ENCODE measurements around the gene TBL1XR1.
A peak's percentile ranks its signal among the peaks of the same experiment; 100 is the strongest.
"Not testable (repeated sequence)": the region's sequence is repeated elsewhere in the genome, so short reads cannot be mapped to it uniquely, and the experiment has no call there.

TBL1XR1 gene

DNA sequence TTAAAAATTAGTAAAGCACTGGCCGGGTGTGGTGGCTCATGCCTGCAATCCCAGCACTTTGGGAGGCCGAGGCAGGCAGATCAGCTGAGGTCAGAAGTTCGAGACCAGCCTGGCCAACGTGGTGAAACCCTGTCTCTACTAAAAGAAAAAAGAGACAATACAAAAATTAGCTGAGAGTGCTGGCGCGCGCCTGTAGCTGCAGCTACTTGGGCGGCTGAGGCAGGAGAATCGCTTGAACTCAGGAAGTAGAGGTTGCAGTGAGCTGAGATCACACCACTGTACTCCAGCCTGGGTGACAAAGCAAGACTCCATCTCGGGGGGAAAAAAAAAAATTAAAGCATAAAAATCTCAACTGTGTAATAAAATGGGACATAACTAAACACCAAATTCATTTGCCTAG is 58.1 kb downstream of the TBL1XR1 start:
- not testable (repeated sequence) for DNase-seq

DNA sequence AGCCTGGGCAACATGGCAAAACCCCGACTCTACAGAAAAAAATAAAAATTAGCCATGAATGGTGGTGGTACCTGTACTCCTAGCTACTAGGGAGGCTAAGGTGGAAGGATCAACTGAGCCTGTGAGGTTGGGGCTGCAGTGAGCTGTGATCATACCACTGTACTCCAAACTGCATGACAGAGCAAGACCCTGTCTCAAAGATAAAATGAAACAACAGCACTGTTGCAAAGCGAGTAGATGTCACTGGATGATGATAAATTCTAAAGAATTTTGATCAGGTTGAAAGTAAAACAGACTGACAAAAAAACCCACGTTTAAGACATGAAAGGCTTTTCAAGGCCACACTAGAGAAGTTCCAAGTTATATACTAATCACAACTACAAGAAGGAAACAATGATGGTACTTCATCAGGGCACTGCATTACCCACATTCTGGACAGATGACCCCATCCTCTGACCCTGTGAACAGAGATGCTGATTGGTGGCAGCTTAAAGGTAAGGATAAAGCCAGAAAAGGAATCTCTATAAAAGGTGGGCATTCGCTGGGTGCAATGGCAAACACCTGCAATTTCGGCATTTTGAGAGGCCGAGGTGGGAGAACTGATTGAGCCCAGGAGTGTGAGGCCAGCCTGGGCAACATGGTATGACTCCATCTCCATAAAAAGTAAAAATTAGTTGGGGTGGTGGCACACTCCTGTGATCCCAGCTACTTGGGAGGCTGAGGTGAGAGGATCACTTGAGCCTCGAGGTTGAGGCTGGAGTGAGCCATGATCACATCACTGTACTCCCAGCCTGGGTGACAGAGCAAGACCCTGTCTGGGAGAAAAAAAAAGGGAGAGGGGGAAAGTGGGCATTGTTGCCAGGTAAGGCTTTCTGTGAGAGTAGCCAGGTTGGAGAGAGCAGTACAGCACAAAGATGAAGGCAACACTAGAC is 59.2 kb downstream of the TBL1XR1 start:
- no peak for DNase-seq

DNA sequence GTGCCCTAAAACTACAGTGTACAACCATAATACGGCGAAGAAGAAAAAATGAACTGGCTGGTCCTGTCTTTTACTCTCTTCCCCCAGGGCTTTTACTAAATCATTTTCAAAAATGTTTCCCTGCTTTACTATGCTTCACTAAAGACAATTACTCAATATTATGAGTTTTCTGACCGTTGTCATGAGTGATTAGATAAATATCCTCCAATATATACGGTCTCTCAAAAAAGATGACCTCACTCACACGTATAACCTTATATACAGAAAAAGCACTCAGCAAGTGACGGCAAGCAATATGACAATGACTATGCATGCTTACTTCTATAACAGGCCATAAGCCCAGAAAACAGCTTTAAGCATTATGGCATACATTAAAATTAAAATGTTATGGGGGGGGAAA is 60.5 kb downstream of the TBL1XR1 start:
- DNase-seq: no peak

DNA sequence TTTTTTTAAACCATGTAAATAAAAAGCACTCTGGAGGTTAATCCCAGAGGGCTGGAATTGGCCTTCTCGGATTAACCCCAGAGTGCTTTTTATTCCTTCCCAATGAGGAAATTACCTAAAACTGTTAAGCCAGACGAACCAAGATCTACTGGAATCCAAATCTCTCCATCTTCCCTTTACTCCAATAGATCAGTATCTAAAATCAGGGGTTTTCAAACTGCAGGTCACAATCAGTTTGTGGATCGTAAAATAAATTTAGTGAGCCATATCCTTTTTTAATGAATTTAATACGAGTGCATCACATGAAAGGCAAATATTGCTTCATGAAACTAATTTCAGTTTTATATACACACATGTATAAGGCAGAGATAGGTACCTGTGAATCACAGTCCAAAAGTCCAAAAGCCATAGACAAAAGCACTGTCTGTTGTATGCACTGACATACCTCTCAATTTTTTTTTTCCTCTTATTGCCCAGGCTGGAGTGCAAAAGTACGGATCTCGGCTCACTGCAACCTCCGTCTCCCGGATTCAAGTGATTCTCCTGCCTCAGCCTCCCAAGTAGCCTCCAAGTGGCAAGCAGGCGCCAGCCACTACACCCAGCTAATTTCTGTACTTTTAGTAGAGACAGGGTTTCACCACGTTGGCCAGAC is 61.3 kb downstream of the TBL1XR1 start:
- DNase-seq: no peak

DNA sequence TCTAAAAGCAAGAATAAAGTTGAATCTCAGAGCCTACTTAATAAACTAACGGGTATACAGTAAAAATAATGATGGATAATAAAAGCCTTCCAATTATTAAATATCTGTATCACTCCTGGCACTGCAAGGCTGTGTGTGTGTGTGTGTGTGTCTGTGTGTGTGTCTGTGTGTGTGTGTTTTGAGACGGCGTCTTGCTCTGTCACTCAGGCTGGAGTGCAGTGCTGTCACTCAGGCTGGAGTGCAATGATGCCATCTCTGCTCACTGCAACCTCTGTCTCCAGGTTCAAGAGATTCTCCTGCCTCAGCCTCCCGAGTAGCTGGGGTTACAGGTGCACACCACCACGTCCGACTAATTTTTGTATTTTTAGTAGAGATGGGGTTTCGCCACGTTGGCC is 62.5 kb downstream of the TBL1XR1 start:
- no peak for DNase-seq

DNA sequence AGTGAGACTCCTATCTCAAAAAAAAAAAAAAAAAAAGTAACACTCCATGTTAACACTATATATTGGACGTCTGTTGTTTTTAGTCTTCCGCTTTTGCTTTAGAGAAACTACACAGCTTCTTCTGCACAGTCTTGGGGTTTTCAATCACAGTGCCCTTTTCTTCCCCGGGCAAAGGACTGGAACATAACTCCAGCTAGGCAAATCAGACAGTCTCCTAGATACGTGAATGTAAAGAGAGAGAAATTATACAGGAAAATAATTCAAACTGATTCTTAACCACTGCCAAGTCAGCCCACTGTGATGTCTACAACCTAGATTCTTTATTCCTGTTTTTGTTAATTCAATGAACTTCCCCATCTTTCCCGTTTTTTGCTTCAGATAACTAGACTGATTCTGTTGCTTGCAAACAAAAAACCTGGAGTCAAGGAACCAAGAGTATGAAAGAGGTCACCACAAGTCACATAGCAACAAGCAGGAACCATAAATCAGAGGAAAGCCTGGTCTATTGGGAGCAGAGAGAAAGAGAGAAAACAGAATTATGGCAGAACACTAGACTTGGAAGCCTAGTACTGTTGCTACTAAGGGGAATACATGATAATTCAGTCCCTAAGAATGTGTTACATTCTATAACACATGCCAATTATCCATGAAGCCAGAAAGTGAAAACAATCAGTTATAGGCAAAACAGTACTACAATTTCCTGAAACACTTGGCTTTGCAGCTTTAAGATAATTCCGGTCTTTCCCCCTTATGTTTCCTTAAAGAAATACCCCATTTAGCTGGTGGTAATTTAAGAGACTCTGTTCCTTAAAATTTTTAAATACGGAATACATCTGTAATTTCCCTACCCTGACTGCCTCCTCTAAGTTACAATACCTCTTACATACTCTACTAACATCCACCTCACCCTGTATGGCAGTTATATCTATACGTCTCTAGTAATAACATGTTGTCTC is 63.1 kb downstream of the TBL1XR1 start:
- no peak for DNase-seq

DNA sequence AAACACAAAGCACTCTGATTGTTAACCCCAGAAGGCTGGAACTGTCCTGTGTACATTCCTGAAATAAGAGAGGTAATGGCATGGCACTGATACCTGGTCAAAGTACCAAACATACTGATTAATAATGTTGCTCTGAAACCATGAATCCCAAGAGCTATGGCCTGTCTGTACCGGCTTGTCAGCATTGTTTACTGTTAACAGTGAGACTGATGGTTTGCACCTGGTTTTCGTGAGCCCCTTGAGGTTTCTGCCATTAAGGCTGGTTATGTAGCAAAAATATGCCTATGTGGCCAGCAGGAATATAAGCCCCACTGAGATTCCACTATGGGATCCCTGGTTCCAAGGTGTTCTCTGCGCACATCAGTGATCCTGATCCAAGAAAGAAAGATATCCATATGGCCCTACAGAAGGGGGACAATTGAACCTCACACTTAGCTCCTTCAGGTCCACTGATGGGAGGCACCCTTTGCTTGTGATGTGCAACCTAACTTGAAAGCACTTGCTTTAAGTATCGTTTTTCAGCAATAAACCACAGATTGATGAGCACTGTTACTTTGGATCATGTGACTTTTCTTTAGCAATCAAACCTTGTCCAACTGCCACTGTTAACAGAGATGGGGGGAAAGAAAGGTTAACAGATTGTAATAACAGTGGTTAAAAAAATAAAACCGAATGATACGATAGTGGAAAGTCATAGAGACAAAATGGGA is 65.2 kb downstream of the TBL1XR1 start:
- DNase-seq: no peak

DNA sequence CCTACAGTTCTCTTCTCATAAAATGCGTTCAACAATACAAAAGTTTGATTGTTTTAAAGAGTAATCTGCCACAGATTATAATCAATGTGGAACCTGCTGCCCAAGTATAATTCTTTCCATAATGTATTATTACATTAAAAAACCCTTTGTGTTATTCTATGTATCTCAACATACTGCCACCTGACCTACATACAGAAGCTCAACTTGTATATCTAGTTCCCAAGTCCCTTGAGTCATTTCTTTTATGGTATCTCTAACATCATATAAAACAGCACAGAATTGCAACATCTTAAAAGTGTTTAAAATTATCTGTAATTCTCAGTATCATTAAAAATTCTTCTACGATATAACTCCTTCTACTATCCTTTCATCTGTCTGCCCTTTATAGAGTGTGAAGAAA is 70.3 kb downstream of the TBL1XR1 start:
- no peak for DNase-seq

DNA sequence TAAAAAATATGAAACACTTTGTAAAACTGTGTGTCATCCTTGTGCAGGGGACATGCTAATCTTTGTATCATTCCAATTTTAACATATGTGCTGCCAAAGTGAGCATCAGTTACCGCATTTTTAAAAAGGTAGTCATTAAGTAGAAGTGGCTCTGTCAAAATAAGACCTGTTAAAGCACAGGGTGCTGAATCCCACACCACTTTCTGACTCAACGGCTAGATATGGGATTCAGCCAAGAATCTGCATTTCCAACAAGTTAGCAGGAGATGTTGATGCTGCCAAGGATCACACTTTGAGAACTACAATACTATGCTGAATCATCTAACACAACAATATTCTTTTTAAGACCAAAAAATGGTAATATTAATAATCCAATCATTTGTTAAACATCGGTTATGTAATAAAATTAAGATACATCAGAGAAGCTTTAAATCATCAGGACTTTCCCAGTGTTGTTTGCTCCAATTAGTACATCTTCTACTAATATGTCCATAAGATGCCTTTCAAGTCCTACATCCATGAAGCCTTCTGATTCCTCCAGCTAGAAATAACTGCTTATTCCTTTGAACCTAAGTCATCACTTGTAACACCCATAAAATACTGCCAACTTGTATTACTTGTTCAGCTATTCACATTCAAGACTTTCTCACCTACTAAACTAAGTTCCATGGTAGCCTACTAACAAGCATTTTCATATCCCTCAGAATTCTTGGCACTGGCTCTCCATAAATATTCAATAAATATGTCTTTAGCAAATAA is 71.1 kb downstream of the TBL1XR1 start:
- no peak for DNase-seq

DNA sequence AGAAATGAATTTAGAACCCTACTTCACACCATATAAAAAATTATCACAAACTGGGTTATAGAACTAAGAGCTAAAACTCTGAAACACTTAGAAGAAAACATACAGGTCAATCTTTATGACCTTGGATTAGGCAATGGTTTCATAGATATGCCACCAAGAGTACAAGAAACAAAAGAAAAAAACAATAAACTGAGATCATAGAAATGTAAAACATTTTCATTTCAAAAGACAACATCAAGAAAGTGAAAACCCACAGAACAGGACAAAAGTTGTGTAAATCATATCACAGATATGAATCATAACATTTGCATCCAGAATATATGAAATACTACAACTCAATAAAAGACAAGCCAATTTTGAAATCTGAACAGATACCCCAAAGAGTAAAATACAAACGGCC is 72.4 kb downstream of the TBL1XR1 start:
- no peak for DNase-seq

DNA sequence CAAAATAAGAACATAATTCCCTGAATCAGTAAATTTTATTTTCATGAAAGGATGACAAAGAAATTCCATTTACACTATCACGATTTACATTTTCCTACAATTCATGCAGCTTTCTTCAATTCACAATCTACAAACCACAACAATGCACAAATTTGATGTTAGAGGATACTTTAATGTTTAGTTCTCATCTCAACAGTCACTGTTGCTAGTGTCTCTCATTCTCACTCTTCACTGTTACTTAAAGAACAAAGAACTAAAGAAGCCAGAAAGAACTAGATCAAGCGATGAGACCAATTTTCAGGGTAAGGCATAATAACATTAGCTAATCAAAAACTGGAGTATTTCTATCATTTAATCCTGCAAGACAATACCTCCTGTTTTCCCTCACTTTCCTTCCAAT is 73.5 kb downstream of the TBL1XR1 start:
- no peak for DNase-seq

DNA sequence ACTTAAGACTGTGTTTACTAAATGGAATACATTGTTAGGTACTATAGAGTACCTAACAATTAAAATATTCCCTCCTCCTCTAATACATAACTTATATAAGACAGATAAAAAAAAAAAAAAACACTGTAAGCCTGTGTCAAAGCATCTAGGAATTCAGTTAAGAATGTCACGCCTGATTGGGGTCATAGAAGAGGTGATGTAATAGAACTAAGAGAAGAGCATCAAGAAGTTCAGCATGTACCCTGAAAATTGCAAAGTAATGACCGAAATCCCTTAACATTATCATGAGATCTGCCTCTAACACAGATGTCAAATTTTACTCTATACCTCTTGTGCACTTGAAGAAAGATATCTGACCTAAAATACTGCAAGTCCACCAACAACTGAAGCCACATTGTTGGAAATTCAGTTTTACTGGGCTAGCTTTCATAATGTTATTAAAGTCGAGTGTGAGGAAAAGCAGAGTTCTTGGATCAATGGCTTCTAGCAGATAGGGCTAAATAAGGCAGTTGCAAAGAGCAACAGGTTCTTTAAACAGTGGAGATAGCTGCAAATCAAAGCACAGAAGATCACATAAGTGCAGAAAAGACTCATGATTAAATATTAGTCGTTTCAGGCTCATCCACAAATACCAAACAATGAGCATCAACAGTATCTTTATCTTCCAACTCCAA is 75.0 kb downstream of the TBL1XR1 start:
- DNase-seq: no peak

DNA sequence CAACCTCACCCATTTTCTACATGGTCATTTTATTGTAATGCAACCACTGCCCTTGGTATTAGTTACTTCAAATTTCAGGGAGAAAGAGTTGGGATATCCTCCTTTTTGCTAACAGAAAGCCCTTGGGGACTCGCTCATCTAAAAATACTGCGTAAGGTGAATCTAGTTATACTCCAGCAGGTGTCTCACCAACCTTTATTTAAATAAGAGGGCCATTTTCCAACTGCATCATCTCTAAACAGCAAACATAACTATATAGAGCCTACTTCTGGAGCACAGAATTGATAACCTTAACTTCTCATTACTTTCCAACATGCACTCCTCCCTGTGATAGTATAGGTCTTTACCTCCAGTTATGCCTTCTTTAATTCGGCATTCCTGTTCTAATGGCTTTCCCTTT is 77.5 kb downstream of the TBL1XR1 start:
- DNase-seq: no peak

DNA sequence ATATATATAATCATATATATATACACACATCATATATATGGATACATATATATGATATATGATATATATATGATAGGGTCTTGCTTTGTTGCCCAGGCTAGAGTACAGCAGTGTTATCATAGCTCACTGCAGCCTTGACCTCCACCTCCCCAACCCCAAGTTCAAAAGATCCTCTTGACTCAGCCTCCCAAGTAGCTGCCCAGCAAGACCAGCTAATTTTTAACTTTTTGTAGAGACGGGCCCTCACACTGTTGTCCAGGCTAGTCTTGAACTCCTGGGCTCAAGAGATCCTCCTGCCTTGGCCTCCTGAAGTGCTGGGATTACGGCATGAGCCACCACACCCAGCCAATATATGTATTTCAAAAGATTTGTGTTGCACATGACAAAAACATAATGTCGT is 83.0 kb downstream of the TBL1XR1 start:
- DNase-seq: no peak

DNA sequence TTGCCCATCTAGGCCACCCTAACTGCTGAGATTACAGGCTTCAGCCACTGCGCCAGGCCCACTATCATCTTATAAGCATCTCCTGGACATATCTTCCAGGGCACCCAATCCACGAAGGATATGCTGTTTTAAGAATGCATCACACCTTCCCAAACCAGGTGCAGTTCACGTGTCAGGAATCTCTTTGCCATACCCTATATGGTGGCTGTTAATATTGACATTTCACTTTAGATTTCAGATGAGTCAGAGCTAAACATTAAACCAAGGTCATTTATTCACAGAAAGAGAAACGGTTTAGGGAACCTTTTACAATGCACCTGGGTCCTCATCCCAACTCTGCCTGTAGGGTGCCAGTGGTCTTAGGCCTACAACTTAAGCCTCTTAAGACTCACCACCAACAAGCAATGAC is 85.7 kb downstream of the TBL1XR1 start:
- DNase-seq: no peak

DNA sequence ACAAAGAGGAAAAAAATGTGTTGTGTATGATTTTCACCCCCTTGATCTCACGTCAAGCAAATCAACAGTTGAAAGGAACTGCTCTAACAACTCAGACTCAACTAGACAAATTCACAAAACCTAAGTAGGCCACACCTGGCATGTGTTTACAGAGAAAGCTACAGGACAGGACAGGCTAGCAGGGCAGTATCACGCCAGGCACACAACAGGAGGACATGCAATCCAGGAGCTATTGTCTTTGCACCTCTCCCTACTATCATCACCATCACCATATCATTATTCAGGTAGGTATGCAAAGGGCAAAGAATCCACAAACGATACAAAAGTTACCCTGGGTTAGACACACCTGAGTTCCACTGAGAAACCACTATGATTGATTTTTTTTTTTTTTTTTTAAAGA is 86.4 kb downstream of the TBL1XR1 start:
- DNase-seq: peak; percentile 42

DNA sequence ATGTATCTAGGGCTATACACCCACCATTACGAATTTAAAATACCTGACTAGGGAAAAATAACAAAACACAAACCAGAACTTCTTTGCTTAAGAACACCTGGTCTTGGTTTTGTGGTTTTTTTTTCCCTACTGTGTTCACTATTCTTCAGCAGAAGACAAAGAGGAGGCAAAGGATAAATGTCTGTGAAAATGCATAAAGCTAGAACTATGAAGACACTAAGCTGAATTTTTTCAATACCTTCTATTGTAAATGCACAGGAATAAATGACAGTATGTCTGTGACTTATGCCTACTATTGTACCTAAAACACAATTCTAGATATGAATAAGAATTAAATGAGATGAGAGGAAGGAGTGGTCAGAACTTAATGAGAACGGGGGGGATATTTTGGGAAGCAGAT is 86.9 kb downstream of the TBL1XR1 start:
- no peak for DNase-seq

DNA sequence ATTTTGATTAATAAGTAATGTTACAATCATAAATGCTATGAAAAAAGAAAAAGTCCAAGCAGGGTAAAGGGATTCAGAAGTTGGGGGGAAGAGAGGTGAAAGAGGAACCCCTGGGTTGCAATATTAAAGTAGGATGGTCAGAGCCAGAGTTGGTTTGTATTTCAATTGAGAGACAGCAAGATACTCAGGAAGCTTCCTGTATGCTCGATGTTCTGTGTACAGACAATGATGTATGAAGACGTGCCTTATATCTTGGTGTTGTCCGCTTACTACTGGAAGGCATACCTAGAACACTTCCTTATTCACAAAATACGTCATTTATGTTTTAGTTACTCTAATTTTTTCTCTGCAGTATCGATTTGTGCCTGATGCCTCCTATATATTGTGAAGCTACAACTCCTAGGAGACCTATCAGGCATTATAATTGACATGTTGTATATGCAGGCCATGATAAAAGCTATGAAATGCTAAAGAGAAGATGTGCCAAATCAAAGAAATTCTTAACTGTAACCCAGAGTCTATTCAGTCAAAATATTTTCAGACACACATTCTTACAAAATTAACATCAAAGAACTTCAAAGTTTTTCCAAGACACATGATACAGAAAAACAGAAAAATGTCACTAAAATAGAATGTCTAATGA is 87.5 kb downstream of the TBL1XR1 start:
- peak; percentile 15 for DNase-seq

DNA sequence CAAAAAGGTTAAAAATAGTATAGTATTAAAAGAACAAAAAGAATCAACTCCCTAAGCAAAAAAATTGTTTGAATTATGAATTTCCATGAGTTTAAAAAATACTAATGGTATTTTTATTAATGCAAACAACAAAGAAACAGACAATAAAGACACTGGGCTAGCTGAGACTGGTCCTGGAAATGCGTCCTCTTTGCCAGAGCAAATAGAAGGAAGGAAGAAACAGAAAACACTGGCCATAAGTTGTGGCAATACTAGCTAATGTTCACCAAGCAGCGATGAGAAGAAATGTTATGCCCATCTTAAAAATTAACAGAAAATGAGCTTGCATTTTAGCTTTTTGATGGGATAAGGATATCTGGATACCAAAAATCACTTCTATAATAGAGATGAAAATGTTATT is 88.6 kb downstream of the TBL1XR1 start:
- no peak for DNase-seq

DNA sequence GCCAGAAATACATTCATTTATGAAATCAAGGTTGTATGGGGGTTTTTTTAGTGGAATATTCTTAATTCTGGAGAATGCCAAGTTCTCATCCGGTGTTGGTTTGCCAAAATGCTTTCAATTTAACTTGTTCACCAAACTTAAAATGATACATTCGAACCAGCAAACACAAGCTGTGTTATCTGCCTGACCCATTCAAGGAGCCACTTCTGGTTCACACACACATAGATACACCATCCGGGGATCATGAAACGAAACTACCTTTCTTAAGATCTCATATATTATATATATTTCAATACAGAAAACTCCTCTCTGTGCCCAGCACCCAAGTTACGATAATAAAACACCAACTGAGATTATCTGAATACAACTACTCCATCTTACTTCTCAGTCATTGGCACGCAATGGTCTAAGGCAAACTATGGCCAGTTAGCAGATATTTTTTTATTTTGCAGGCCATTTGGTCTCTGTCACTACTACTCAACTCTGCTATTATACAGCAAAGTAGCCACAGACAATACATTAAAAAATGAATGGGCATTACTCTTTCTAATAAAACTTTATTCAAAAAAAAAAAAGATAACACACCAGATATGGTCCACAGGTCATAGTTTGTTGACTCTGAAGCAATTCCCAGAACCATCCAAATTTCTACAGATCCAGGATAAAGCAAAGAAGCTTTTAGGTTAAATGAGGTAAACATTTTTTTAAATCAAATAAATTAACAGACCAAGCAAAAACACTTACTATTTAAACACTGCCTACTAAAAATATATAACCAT is 89.6 kb downstream of the TBL1XR1 start:
- no peak for DNase-seq
